Measurements from ENCODE around the gene NHLH1. TPM values are rescaled to one million over a fixed set of nuclear protein-coding genes. Genes with fewer than 3 reads are reported as not detected.
A peak's percentile ranks its signal among the peaks of the same experiment; 100 is the strongest.

The NHLH1 gene
- polyA plus RNA-seq, 1 donor = 0.59 TPM

DNA sequence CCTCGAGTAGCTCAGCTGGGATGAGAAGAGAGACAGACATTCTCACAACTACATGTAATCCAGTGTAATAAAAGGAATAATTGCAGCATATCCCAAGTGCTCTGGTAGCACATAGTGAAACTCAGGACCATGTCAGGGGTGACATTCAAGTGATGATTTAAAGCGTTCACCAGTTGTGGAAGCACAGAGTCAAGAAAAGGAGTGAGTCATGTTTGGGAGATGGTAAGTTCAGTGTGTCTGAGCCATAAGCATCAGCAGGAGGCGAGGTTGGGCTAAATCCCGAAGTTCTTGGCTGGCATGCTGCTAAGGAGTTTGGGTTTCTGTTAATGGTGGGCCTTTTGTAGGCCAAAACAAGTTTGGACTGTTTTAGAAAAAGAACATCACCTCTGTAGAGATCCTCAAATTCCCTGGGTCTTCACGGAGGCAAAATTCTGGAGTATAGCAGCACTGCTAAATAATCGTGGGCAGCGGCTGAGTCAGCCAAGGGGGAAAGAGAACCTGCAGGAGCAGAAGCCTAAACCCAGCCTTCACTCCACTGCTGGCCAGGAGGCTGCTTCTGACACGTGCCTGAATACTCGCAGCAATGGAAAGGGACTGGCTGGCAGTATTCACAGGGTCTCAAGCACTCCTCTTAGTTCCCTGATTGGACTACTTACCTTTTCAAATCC lies 7.2 kb upstream of the NHLH1 start:
- DNase-seq (ENCODE audit: low read depth) = no peak

DNA sequence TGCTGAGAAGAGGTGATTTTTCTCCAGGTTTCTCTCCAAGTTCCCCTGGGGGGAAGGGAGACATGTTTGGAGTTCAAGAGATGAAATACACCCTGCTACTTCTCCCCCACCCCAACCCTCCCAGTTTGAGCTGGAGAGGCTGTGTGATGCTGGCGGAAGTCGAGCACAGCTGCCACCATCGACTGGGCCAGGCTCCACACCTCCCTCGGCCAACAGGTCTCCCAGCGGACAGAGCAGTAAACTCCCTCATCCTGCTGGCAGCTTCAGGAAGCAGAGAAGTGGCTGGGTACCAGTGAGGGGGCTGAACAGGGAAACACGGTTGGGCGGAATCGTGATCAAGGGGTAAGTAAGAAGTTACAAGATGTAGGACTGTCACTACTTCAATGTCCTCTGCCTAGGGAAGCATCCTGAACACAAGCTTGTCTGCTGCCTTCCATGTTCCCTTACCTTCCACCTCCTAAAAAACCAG lies 6.6 kb upstream of the NHLH1 start:
- no peak for DNase-seq (ENCODE audit: low read depth)

DNA sequence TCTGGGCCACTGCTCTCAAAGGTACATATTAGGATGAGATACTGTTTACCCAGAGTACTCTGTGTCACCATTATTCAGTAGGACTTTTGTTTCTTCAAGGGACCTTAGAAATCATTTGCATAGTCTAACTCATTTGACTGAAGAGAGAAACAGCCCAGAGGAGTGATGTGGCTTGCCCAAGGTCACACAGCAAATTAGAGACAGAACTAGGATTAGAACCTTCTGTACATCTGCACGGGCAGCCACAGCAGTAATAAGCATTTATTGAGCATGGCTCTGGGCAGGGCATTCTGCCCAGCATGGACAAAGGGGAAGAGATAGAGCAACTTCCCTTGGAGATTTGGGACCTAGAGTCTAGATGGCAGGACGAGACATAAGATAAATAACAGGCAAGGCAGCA lies 5.7 kb upstream of the NHLH1 start:
- no peak for DNase-seq (ENCODE audit: low read depth)

DNA sequence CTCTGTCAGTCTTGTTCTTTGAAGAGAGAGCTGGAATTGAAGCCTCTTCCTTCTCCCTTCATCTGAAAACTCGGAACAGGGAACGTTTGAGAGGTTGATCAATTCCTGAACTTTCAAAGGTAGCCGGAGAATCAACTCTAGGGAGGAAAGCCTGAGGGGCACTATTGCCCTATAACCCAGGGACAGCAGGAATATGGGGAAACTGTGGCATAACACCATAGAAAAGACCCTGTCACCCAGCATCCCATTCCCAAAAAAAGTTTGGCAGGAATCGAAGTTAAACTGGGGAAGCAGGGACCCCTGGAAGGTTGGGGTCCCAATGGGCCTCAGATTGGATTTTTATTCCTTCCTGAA lies 5.1 kb upstream of the NHLH1 start:
- no peak for DNase-seq (ENCODE audit: low read depth)

DNA sequence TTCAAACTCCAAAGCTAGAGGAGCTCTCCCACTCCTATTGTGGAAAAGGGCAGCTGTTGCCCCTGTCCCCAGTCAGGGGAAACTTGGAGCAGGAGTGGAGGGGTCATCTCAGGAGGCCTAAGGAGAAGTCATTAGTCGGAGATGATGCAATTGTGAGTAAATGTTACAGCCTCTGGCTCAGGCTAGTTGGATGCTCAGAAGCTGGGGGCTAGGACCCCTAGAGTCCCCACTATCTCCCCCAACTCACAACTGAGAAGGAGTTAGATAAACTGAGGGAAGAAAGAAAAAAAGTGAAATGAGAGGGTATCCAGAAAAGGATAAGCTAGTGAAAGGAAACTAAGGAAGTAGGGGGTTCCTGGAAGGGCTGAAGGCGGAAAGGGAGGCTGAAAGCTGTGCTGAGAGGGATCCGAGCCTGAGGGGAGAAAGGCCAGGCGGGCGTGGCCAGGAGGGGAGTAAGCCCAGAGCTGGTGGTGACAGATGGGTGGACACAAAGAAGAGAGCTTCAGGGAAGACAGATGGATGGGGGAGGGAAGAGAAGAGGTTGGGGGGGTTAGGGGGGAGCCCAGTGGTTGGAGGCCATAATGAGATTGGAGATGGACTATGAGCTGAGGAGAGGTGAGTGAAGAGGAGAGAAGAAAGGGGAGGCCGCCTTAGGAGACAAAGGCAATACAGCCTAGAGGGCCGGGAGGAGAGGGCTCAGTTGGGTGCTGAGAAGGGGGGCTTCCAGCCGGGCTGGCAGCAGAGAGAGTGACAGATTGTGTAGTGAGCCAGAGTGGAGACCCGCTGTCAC lies 4.5 kb upstream of the NHLH1 start:
- no peak for DNase-seq (ENCODE audit: low read depth)

DNA sequence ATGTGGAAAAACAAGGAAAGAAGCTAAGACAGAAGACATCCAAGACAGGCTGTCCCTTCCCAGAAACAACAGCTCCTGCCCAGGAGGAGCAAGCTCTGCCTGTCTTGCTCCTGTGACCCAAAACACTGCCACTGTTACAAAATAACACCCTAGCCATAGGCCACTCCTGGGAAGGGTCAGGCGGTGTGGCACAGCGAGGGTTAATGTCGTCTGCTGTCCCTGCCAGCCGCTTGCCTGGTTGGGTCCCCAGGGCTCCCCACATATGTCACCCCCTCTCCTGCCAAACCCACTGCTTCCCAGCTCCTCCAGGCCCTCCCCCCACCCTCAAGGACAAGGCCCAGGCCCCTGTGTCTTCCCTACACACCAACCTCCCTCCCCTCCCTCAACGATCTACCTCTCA lies 3.9 kb upstream of the NHLH1 start:
- no peak for DNase-seq (ENCODE audit: low read depth)

DNA sequence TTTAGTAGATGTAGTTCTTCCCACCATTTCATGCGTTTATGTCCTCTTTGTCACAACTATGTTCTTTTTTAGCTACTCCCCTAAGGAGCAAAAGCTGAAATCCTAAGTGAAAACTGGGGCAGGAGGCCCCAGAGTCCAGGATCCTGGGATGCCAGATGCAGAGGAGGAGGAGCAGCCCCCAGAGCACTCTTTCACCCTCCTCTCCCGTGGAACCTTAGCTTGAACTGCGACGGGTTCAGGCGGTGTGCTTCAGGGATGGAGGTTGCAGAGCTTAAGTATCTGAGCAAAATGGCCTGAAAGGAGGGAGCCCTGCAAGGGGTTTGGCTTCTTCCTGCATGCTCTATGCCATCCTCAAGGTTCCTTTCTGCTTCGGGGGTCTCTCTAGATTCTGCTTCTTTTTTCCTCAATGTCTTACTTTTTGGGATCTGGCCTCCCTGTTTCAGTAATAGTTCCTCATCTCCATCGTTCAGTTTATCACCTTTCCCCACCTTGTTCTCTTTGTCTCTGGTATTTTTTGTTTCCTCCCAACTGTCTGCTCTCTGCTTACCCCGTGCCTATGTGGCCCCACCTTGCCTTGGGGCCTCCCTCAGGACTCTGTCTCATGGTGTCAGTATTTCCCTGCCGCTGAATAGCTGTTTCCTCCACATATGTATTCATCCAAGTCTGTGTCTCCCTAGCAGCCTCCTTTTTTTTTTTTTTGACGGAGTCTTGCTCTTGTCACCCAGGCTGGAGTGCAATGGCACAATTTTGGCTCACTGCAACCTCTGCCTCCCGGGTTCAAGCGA lies 2.7 kb upstream of the NHLH1 start:
- no peak for DNase-seq (ENCODE audit: low read depth)

DNA sequence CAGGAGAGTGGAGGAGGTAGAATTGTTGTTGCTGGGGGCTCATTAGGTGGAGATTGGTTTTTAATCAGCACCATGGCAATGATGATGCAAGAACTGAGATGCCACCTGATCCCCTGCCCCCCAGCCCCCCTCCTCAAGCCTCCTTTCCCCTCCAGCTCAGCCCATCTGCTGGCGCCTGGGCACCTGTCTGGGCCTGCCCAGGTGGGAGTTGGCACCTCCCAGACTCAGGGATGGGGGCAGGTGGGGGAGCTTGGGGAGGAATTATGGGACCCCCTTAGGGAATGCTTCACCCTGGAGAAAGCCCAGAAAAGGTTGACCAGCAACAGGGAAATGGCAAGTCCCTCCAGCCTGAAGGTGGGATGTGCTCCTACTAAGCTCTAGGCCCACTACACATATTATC lies 1.5 kb upstream of the NHLH1 start:
- DNase-seq (ENCODE audit: low read depth) = no peak

DNA sequence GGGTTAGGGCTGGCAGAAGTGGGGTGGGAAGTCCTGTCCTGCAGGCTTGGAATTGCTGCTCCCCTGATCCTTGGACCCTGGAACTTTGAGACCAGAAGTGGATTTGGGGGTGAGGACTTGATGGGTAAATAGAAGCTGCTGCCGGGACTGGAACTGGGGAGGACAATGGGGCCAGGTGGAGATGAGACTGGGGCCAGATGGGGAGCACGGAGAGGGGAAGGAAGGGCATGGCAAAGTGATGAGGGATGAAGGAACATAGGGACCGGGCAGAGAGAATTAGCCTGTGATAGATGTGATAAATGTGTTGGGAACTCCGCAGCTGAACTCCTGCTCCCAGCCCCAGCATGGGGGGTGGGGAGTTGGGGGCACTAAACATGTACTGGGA lies 637 bp downstream of the NHLH1 start:
- no peak for DNase-seq (ENCODE audit: low read depth)

DNA sequence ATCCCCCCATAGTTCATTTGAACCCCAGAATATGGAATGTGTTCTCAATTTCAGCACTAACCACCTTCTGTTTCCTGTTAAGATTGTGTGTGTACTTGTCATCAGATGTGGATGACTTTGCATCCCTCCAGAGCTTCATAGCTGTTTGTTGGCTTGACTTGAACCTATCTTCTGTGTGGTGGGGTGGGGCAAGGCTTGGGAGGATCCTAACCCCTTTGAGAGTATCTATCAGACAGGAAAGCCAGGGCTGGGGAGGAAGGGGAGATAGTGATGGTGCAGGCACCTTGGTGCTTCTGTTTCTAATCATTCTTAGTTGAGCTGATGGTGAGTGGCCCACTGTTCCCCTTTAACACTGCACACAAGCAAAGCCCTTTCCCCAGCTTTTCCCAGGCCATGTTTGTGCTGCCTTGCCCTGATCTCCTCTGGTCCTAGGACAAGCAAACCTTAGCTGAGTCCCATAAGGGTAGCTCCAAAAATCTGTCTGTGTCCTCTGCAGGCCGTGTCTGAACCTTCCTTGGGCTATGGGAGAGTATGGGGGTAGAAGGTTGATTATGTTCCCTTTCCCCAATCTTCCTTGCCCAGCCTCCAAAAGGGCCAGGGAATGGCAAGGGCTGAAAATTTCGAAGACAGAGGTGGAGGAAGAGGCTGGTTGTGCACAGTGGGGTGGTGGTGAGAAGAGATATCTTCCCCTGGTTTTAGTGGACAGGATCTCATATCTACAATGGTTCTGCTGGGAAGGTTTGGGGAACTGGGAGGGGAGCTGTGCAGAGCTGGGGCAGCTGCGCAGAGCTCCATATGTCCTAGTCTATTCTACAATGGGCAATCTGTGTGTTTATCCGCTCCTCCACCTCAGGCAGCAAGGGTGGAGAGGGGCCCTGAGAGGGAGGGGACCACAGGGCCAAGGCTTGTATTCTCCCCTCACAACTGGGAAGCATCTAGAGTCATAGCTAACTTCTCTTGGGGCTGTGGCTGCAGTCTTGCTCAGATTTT lies 1.4 kb downstream of the NHLH1 start:
- DNase-seq (ENCODE audit: low read depth) = no peak

DNA sequence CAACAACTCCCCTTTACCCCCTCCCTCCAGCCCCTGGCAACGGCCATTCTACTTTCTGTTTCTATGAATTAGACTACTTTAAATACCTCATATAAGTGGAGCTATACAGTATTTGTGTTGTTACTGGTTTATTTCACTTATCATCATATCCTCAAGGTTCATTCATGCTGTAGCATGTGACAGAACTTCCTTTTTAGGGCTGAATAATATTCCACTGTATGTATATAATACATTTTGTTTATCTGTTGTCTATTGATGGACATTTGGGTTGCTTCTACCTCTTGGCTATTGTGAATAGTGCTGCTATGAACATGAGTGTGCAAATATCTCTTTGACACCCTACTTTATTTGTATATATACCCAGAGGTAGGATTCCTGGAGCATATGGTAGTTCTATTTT lies 2.2 kb downstream of the NHLH1 start:
- DNase-seq (ENCODE audit: low read depth) = no peak

DNA sequence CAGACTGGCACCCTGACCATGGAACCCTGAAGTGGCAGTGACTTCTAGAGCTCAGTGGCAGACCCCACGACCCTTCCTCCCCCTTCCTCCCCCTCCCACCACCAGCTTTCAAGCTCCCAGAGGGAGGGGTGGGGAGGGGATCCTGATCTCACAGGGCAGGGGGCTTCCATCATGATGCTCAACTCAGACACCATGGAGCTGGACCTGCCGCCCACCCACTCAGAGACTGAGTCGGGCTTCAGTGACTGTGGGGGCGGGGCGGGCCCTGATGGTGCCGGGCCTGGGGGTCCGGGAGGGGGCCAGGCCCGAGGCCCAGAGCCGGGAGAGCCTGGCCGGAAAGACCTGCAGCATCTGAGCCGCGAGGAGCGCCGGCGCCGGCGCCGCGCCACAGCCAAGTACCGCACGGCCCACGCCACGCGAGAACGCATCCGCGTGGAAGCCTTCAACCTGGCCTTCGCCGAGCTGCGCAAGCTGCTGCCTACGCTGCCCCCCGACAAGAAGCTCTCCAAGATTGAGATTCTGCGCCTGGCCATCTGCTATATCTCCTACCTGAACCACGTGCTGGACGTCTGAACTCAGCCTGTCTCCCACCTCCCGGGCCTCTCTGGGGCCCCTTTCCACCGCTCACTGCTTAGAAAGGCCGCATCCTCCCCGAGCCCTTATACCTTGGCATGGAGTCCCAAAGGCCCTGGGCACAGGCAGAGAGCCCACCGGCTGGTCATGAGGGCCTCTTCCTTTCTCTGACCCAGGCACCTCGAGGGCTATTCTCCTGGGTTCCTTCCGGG lies 3.9 kb downstream of the NHLH1 start:
- no peak for DNase-seq (ENCODE audit: low read depth)

DNA sequence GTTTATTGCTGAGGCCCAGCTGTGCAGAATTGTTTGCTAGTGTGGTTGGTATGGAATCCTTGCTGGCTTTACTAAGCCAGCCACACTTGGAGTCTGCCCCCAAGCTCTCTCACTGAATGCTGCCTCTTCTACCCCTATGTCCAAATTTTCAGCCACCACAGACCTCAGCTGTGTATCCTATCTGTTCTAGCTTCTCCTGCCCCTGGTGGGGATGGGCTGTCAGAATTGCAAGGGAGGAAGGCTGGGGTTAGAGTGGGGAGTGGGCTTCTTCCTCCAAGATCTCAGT lies 4.4 kb downstream of the NHLH1 start:
- no peak for DNase-seq (ENCODE audit: low read depth)

DNA sequence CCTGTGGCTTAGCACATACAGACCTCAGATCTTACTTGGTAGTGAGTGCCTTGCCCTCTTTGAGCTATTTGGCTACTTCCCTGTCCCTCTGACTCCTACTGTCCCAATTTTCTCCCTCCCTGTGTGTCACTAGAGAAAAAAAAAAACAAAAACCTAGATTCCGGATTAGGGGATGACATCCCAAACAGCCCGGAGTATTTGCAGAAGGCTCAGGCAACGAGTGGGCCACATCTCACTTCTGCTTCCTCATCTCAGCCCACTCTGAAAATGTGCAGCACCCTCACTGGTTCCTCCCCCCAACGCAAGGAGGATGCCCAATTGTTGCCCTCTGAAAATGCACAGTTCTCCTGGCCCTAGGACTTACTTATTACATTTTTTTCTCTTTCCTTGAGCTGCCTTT lies 4.9 kb downstream of the NHLH1 start:
- no peak for DNase-seq (ENCODE audit: low read depth)

DNA sequence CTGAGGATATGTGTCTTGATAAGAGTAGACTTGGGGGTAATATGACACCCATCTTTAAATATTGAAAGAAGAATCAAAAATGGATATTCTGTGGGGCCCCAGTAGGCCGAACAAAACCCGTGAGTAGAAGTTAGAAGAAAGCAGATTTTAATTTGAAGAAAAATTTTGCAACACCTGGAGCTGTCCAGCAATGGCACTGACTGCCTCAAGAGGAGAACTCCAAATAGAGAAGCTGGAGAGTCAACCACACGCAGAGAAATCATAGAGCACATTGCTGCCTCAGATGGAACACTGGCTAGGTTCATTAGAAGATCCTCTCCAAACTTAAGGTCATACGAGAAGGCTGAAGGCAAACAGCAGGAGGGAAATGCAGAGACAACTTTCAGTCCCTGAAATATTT lies 6.8 kb downstream of the NHLH1 start:
- no peak for DNase-seq (ENCODE audit: low read depth)

DNA sequence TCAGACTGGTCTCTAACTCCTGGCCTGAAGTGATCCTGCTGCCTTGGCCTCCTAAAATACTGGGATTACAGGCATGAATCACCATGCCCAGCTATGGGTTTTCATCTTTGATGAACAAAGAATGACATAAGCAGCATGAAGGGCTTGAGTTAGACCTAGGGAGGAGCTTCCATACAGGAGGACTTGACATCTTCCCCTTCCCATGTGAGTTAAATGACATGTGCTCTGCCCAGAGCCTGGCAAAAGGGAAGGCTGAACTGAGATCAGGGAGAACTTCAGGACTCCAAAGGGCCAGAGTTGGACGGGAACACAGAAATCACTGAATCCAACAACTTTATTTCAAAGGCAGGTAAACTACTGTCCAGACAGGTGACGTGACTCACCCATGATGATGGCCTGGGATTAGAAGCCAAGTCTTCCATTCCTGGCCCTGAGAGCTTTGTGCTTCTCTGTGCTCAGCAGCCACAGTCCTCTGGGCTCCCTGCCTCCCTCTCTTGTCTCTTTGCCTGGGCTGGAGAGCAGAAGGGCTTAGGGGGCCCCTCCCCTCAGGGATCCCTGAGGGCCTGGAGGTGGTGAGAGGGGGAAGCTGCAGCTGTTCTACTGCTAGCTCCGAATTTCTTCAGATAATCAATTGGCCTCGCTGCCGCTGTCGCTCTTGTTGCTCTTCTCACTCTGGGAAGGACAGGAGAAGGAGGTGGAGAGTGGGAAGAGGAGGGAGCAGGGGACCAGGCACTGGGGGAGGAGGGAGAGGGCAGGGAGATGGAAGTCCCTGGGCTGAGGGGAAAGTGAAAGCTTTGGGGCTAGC lies 7.6 kb downstream of the NHLH1 start:
- DNase-seq (ENCODE audit: low read depth) = no peak

DNA sequence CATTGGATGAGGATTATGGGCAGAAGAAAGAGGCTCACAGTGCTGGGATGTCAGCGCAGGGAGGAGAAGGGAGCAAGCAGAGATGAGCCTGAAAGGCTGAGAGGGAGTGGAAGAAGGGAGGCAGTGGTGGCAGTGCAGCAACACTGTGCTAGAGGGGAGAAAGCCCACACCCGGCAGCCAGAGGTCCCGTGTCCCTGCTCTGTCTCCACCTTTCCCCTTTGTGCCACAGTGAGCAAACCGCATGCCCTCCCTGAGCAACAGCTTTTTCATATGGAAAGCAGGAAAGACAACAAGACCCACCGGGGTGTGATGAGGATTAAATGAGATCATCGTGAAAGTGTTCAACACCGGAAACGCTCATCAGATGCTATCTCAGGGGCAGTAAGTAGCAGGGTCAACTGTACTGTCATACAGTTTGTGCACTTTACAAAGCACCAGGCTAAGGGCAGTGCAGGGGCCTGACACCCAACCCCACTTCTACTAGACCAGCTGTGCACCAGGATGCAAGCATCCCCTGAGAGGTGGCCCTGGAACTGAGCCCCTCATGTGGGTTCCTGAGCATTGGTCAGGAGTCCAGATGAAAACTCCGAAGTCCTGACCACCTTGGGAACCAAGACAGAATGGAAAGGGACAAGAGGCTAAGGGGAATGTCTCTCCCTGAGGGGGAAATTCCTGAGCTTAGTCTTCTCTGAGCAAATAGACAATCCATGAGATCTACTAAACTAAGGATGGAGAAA lies 9.1 kb downstream of the NHLH1 start:
- DNase-seq (ENCODE audit: low read depth) = no peak

DNA sequence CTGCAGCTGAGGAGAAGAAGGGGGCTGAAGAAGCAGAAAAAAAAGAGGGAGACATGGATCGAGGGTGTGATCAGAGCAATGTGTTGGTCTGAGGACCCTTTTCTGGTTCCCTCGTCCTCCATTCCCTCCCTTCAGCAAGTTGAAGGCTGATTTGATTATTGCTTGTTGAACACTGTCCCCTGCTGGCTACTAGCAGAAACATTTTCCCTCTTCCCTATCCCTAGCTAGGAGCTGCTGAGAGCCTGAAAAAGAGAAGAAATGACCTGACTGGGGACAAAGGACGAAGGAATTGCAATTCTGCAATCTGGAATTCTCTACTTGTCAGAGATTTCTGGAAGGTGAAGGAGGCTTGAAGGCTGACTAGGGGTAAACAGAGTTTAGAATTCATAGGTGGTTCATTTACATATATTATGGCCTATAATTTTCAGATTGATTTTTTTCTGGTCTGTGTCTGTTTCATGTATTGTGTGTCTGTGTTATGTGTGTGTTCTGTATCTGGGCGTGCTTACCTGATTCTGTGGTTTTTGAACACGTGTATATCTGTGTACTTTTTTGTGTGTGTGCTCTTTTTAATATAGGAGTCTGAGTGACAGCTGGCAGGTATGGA lies 9.8 kb downstream of the NHLH1 start:
- peak; percentile 50 for DNase-seq (ENCODE audit: low read depth)
